HG03354 (cell line): ENCODE data around the gene RMND5A.

Source experiments
- ATAC-seq: cut with Tn5 transposase; IDR thresholded peaks from one replicate; pipeline ENCODE4 v1.9.1; 2021; ENCODE audit warnings: mild to moderate bottlenecking; ENCODE audit not compliant: unreplicated experiment, poor library complexity, severe bottlenecking

Gene RMND5A

DNA sequence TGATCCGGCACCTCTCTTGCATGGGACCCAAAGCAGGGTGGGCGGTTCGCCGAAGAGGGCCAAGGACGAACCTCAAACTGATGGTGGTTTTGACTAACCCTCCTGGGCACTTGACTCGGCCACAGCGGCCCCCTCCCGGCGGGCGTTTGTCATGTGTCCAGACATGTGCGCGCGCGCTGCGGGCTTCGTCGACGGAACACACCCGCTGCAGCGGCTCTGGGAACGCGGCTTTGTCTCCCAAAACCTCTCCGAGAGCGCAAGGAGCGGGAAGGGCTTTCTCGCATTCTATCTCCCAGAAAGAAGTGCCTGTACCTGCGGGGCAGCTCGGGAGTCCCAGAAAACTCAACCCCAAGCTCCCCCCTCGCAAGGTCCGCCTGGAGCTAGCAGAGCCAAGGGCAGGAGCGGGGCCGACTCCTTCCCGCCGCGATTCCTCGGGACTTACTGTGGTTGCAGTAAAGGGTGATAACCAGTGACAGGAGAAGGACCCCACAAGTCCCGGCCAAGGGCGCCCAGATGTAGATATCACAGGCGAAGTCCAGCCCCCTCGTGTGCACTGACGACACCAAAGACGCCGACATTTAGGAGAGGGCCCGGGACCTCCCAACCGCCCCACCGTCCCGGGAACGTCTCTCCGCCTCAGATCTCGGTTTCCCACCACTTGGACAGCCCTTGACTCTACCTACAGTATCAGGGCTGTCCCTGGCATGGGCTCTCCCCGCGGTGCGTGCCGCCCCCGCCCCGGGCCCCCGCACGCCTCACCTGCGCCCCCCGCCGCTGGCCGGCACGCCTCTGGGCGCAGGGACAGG, 69.0 kb downstream of the RMND5A start:
- no peak for ATAC-seq

DNA sequence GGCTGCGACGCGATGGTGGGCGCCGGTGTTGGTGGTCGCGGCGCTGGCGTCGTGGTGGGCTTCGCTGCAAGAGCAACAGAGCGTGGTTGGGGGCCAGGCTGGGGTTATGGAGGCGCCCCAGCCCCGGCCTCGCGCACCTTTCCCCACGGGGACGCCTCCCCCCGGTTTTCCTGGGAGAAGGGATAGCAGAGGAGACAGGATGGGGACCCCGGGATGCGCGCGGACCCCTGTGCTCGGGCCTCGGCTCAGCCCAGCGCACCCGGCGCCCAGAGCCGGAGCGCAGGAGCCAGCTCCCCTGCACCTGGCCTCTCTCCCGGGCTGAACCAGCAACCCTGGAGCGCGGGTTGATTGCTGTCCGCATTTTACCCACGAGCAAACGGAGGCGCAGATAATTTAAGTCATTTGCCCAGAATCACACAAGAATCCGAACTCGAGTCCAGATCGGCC, 69.6 kb downstream of the RMND5A start:
- ATAC-seq, result no peak

DNA sequence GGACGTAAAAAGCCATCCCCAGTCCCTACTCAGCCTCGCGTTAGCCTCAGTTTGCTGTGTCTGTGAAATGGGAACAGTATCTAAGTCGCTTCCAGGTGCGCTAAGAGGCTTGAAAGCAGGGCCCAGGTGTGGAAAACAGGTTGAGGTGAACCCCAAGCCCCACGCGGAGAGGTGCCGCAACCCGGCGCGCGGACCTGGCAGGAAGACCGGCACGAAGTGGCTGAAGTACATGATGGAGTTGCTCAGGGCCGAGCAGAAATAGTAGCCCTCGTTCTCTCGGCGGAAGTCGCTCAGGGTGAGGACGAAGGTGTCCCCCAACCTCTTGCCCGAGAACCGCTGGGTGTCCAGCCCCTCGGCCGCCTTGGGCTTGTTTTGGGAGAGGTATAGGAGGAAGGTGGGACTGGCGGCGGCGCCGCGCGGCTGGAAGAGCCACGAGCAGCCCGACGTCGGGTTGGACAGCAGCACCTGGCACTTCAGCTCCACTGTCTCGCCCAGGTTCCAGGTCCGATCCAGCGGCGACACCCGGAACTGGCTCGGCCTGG, 70.1 kb downstream of the RMND5A start:
- no peak for ATAC-seq

DNA sequence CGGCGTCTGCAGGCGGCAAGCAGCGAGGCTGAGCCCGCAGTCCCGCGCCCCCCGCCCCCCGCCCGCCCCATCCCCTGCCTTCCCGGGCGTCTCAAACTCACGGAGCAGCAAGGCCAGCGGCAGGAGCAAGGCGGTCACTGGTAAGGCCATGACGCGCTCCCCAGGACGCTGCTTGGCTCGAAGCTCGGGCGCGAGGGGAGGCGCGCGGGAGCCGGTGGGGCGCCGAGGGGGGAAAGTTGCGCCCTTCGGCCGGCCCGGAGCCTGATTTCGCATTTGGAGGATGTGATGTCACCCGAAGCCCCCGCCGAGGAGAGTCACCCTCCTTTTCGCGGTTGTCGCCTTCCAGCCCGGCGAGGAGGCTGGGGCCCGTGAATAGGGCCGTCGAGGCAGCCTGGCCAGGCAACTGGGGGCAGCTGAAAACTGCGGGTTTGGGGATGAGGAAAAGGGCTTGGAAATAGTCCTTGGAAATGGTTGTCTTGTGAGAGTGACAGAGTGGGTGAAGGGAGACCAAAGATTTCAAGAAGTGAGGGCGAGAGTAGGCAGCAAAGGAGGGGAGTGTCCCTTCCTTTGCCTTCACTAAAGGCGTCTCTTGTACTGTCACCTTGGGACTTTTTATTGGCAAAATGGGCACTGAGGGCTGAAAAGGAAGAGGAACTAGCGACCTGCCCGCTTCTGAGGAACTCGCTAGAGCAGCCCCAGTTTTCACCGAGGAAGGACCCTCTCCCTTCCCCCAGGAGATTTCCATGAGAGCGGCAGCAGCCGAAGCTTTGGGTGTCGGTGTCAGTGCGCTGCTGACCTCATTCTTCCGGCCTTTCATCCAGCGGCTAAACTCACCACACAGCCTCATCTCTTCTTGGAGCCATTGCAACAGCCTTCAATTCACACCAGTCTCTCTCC, 70.8 kb downstream of the RMND5A start, which contains the start of gene CD8A:
CD8A (minus strand) TSS at position 238 of the 897 bp plus-strand sequence; CDS start at position 150, 88 bp downstream.
- ATAC-seq, result no peak

DNA sequence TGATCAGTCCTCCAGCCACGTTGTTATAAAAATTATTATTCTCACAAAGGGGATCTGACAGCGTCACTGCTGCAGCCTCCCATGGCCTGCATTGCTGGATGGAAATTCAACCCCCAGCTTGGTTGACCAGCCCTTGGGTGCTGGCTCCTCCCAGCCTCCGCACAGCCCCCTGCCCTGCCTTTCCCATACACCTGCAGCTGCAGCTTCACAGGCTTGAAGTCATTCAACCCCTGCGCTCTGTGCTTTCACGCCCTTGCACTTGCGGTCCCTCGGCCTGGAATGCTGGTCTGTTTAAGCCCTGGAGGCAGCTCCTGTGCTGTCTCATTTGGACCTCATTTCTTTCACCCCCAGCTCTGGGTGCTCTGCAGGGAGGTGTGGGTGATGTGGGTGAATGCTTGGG, 71.5 kb downstream of the RMND5A start:
- no peak for ATAC-seq

DNA sequence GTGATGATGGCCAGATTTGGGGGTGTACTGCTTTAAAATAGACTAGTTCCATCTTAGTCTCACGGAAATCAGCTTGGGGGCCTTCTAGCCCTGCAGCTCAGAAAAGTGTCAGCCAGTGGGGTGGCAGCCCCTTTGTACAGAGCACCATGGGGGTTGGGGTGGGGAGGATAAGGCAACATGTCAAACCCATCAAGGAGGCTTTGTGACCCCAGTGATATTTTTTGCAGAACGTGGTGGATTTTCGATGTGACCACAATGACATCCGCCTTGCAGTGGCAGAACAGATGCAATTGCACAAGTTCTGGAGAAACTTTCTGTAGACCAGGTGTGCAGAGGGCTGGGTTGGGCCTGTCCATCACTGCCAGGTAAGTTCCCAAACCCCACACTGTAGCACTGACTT, 73.7 kb downstream of the RMND5A start:
- ATAC-seq, result no peak

DNA sequence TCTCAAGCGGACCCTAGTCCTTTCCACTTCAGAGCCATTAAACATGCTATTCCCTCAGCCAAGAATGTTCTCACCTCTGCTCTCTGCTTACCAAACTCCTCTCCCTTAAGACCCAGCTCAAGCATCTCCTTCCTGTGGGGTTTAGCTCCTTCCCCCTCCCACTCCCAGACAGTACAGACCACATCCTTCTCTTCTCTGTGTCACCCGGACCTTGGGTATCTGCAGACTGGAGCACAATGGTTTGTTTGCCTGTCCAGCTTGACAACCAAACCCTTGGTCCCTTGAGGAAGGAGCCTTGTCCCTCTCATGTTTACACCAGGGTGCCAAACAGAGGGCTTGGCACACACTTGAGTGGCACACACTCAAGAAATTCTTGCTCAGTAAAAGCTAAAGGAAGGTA, 74.8 kb downstream of the RMND5A start:
- ATAC-seq, result no peak

DNA sequence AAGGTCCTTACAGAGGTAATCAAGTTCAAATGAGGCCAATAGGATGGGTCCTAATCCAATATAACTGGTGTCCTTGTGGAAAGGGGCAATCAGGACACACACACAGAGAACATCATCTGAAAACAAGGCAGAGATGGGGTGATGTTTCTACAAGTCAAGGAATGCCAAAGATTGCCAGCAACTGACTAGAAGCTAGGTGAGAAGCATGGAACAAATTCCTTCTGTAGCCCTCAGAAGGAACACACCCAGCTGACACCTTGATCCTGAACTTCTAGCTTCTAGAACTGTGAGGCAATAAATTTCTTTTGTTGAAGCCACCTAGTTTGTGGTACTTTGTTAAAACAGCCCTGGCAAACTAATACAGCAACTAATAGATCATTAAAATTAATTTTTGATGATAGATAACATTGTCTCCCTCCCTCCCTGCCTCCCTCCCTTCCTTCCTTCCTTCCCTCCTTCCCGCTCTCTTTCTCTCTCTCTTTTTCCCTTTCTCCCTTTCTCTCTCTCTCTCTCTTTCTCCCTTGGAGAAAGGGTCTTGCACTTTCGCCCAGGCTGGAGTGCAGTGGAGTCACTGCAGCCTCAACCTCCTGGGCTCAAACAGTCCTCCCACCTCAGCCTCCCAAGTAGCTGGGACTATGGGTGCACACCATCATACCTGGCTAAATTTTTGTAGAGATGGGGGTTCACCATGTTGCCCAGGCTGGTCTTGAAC, 80.9 kb downstream of the RMND5A start:
- ATAC-seq, result no peak

DNA sequence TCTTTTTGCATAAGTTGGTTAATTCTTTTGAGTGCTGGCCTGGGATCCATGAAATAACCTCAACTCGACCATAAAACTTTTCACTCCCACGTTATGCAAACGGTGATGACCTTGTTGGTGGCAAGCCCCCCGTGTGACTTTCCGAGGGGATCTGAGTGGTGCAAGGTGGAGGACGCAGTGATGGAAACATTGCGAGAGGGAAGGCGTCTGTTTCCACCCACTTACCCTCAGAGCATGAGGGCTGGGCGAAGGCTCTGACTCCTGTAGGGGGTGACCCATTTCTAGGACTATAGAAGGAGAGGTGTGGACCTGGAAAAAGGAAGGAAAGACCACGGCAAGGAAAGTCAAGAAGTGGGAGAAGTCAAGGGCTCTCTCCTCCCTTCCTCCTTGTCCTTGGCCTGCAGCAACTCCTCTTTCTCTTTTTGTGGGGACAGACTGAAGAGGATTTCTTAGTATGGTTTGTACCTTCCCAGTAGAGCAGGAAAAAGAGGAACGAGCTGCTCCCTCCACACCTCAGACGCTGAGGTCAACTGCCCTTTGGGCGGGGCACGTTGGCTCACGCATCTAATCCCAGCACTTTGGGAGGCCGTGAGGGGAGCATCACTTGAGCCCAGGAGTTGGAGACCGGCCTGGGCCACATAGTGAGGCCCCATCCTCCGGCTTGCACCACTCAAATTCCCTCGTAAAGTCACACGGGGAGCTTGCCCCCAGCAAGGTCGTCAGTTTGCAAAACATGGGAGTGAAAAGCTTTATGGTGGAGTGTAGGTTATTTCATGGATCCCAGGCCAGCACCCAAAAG, 86.2 kb downstream of the RMND5A start:
- ATAC-seq, result no peak

DNA sequence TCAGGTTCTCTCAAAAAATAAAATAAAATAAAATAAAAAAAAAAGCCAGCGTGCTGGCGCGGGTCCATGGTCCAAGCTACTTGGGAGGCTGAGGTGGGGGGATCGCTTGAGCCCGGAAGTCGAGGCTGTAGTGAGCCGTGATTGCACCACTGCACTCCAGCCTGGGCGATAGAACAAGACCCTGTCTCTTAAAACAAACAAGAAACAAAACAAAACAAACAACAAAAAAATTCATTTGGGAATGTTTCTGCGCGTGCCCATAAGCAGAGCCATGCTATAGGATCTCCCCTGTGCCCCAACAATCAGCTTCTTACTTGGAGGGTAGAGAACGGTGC, 87.0 kb downstream of the RMND5A start:
- no peak for ATAC-seq

DNA sequence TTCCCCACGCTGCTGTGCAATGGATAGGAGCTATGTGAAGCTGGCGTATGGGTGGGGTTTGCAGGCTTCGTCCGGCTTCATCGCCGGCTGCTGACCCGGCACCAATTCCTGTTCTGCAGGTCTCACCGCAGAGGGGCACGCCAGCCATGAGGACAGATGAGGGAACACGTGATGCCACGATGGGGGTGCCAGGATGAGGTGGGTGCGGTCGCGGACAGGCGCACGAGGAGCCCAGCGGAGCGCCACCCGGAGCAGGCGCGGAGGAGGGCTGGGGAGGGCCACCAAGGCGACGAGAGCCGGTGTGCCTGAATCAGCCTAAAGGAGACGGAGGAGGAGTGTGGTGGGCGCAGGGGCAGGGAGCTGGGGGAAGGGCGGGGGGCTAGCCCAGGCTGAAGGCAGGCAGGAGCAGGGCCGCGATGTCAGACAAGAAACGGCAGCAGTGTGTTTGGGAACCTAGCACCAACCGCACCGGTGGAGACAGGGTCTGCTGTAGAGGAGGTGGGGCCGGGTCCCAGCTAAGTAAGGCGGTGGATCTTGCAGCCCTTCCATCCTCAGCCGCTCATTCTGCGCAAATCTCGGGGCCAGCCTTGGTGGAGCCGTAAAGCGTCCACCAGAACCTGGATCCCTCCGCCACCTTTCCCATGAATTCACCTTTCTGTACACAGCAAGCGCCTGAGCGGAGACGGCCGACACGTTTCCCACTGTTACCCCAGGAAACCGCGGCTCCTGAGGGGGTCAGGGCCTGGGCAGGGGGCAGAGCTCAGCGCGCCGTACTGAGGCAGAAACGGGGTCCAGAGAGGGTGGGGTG, 87.6 kb downstream of the RMND5A start:
- ATAC-seq, result peak; percentile 34

DNA sequence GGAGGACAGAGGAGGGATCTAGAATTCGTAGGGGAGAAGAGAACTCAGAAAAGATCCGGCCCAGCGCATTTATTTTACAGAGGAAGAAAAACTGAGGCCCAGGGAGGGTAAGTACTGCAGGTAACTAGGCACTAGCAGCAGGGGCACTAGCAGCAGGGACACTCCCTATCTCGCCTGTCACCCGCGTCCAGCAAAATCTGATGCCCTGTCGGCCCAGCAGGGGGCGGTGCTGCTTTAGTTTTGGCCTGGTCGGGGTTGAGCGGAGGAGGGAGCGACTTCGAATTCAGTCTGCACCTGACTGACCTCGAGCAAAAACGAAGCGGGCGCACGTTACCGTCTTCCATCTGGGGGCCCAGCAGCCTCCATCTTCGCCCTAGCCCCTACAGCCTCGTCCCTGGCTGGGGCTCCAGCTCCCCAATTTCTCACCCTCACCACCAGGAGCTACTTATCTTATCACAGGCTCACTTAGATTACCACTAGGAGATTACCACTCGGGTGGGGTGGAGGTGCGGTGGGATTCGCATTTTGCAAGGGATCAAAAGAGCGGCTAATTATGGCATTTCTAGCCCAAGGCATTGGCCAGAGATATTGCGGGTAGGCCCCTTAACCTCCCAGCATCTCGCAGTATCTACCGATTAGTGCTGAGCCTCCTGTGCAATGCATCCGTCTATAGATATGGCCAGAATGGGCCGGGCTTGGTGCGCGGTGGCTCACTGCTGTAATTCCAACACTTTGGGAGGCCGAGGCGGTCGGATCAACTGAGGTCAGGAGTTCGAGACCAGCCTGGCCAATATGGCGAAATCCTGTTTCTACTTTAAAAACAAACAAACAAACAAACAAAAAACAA, 88.4 kb downstream of the RMND5A start:
- ATAC-seq, result peak; percentile 97

DNA sequence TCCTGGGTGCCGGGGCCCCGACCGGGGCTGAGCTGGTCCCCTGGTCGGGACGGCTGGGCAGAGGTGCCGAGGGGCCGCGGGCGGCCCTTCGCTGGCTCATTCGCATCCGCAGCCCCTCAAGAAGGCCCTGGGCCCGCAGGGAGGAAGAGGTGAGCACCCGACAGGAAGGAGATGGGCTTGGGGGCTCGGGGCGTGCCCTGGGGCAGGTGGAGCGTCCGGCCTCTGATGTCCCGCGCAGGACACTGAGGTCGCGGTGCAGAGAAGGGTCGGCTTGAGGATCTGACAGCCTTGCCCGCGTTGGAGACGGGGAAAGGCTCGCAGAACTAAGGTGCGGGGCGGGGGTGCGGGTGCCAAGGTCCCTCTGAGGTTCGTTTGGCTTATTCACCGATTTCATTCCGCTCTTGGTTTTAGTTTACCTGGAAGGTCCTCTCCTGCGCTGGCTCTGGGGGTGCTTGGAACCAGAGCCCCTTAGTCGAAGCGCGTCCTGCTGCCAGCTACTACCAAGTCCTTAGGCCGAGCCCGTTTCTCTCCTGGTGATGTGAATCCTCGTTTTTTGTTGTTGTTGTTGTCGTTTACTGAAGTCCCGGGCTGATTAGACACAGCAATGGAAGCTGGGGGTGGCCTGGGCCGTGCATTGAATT, 89.5 kb downstream of the RMND5A start:
- no peak for ATAC-seq

DNA sequence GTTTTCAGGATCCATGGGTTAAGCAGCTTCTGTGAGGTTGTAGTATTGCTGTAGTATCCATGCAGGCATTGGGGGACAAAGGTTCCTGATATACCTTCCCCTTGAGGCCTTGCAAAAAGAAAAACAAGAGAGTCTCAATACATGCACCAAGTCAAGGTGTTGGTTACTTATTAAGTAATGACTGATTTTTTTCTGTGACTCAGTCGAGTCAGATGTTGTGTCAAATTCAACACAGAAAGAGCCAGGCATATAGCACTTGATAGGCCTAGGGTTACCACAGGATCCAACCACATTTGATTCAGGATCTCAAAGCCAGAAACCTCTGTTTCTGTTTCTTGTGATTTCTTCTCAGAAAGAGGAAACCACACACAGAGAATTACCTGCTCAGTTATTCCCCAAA, 95.5 kb downstream of the RMND5A start:
- ATAC-seq, result no peak

DNA sequence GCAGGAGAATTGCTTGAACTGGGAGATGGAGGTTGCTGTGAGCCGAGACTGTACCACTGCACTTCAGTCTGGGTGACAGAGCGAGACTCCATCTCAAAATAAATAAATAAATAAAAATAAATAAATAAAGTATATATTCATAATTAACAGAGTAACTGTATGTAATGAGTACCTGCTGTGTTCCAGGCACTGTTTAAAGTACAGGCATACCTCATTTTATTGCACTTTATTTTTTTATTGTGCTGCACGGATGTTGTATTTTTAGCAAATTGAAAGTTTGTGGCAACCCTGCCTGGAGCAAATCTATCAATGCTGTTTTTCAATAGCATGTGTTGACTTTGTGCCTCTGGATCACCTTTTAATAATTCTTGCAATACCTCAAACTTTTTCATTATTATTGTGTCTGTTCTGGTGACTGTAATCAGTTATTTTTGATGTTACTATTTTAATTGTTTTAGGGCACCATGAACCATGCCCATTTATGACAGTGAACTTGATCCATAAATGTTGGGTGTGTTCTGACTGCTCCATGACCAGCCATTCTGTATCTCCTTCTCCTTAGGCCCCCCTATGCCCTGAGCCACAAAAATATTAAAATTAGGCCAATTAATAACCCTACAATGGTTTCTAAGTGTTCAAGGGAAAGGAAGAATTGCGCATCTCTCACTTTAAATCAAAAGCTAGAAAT, 98.2 kb downstream of the RMND5A start:
- no peak for ATAC-seq

DNA sequence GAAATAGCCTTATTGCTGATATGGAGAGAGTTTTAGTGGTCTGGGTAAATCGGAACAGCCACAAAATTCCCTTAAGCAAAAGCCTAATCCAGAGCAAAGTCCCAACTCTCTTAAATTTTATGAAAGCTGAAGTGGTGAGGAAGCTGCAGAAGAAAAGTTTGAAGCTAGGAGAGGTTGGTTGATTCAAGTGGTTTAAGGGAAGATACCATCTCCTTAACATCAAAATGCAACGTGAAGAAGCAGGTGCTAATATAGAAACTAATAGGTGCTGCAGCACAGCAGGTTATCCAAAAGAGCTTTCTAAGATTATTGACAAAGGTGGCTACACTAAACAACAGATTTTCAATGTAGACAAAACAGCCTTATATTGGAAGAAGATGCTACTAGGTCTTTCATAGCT, 98.9 kb downstream of the RMND5A start:
- ATAC-seq, result no peak

DNA sequence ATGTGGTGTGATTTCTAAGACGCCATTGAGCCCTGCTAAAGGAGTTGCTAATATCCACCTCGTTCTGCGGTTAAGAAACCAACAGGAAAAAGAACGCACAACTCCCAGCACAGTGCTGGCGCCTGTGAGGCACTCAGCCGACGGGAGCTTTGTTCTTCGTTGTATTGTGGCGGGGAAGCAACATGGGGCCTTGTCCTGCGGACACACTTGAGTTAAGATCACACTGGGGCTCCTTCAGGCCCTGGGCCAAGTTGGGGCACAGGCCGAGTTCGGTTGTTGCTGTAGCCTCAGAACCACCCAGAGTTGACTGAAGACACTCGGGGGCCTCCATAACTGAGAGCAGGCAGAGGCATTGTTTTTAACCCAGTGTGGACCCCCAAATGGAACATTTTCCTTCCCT, 101.2 kb downstream of the RMND5A start:
- ATAC-seq, result no peak
